ENCODE results near the gene IMPA2. TPM values are rescaled to one million over a fixed set of nuclear protein-coding genes. Genes with fewer than 3 reads are reported as not detected.

Gene IMPA2
- total and polyA plus RNA-seq, 10 of the 15 experiments (the other 5 are each of a cell fraction or from before 2014, with no cell fraction given): 0.24 to 21.0 (median 11.4) TPM

DNA sequence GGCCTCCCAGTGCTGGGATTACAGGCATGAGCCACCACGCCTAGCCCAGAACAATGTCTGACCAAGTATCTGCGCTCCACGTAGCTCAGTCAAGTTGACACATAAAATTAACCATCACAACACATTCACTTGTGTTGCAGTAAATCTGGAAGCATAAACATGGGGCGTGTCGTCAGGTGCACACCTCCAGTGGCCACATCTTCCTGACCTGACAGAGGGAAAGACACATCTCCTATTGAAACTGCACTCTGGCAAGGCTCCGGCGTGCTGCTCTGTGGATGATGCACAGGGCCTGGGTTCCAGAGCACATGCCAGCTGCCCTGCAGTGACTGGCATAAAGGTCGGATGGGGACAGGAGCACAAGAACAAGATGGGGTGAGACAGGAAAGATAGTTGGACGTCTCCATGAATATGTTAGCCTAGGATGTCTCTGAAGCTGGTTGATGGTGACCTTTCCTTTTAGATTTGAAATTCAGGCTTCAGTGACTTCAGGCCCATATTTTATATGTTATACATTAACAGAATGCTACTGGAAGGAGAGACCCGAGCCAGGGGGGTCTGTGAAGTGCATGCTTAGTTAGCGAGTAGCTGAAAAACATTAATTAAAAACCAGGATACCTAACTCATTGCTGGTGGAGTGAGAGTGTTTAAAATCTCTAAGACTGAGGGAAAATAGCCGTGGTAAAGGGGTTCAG lies 10.9 kb downstream of the IMPA2 start:
- 83% methylated on average over 12 of the region's 12 CpGs for WGBS (ENCODE audit: insufficient coverage, insufficient replicate concordance, low lambda C conversion rate, missing lambda C conversion rate)
- Histone ChIP-seq H3K27me3 (replicated peaks in 1 of 2; ENCODE audit: control insufficient read depth in 2 of 2, insufficient read depth in 2 of 2, low read length in 1 of 2) (no peaks in the 10 kb centered on the region), H3K4me2 (ENCODE audit: control insufficient read depth, insufficient read depth) (no peak overlapping the region), H3K4me1 (ENCODE audit: control insufficient read depth, insufficient read depth, low read length) (peaks cover 8% of the 10 kb centered on the region), H3K4me3 (no peak overlapping the region), H3K27ac (ENCODE audit: control insufficient read depth, insufficient read depth) (no peak overlapping the region), H4K20me1 (ENCODE audit: control insufficient read depth, insufficient read depth) (no peaks in the 10 kb centered on the region), H3K9me3 (replicated peaks; ENCODE audit: control insufficient read depth, insufficient read depth, low read length) (no peaks in the 10 kb centered on the region), H3K36me3 (ENCODE audit: control insufficient read depth in 2 of 2, insufficient read depth in 2 of 2, low read length in 1 of 2) (no peaks in the 10 kb centered on the region), H3K79me2 (ENCODE audit: control insufficient read depth, insufficient read depth, low read length) (no peaks in the 10 kb centered on the region), H3K9ac (ENCODE audit: control insufficient read depth, insufficient read depth, low read length) (no peak overlapping the region), H2AFZ (ENCODE audit: control insufficient read depth, low read depth, low read length) (no peak overlapping the region)
- CTCF ChIA-PET: interaction anchor here (1.1 to 7.7 kb wide), 3 partner anchors 22 to 55 kb away, joined by 3 to 122 read pairs (median 3); no protein-coding TSS in a partner anchor
- intact Hi-C loops (cut with micrococcal nuclease; ENCODE audit: unreplicated experiment): no loop called here
- POLR2A ChIA-PET: no interaction called here
- no TSS peak for BruUV-seq (replicated peaks)
- DNase-seq (ENCODE audit: low read depth, low spot score): no peak
- in situ Hi-C loops (cut with MboI): no loop called here
- TF ChIP-seq, protein P1, sequence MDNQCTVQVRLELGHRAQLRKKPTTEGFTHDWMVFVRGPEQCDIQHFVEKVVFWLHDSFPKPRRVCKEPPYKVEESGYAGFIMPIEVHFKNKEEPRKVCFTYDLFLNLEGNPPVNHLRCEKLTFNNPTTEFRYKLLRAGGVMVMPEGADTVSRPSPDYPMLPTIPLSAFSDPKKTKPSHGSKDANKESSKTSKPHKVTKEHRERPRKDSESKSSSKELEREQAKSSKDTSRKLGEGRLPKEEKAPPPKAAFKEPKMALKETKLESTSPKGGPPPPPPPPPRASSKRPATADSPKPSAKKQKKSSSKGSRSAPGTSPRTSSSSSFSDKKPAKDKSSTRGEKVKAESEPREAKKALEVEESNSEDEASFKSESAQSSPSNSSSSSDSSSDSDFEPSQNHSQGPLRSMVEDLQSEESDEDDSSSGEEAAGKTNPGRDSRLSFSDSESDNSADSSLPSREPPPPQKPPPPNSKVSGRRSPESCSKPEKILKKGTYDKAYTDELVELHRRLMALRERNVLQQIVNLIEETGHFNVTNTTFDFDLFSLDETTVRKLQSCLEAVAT (IDR thresholded peaks at IDR 0.05): no peak
- TF ChIP-seq RAD51 (IDR thresholded peaks at IDR 0.05) (no peak), PAX5 (IDR thresholded peaks at IDR 0.05; ENCODE audit: borderline replicate concordance, low read depth, low read length) (no peak), HCFC1 (IDR thresholded peaks at IDR 0.05; ENCODE audit: low read length) (no peak), DPF2 (IDR thresholded peaks at IDR 0.05) (no peak), NFXL1 (IDR thresholded peaks at IDR 0.05; ENCODE audit: borderline replicate concordance) (no peak), SMAD5 (IDR thresholded peaks at IDR 0.05; ENCODE audit: low read depth) (no peak)
- no peak for ATAC-seq
- FAIRE-seq: no peak
- SMC1A ChIA-PET (ENCODE audit: uncharacterized antibody, unreplicated experiment): interaction anchor here (4.6 kb wide), 1 partner anchor 54 kb away, joined by 46 read pairs; no protein-coding TSS in a partner anchor
- RAD21 ChIA-PET (ENCODE audit: unreplicated experiment): interaction anchor here (4.6 kb wide), 1 partner anchor 54 kb away, joined by 40 read pairs; no protein-coding TSS in a partner anchor

Measured in GM12878 (cell line).